GM13977 (cell line): Measurements from ENCODE around the gene BANK1.

Source experiments
- DNase-seq: peaks from one replicate; pipeline ENCODE4 v3.0.0; 2012; ENCODE audit warnings: low spot score
- in situ Hi-C: fragments of 300-500 bp; cut with MboI; formaldehyde crosslinking; loops from one replicate; pipeline ENCODE4 v1.12.0; 2022; ENCODE audit warnings: low sequenced_read_pairs, low pct_unique_long_range_greater_than_20kb, mixed read lengths, inconsistent platforms; ENCODE audit not compliant: unreplicated experiment
- TF ChIP-seq, protein P1 (sequence below): IDR thresholded peaks from 2 replicates; pipeline ENCODE4 v1.5.1; 2012; ENCODE audit warnings: mild to moderate bottlenecking, control low read depth; ENCODE audit not compliant: insufficient read depth; ENCODE audit errors: extremely low read depth, missing control alignments

BANK1 gene

GRCh38 chr4:101948055-101948454 lies 157.5 kb downstream of the BANK1 start:
- no peak for DNase-seq
- in situ Hi-C loops = no loop called here
- TF ChIP-seq, protein P1, sequence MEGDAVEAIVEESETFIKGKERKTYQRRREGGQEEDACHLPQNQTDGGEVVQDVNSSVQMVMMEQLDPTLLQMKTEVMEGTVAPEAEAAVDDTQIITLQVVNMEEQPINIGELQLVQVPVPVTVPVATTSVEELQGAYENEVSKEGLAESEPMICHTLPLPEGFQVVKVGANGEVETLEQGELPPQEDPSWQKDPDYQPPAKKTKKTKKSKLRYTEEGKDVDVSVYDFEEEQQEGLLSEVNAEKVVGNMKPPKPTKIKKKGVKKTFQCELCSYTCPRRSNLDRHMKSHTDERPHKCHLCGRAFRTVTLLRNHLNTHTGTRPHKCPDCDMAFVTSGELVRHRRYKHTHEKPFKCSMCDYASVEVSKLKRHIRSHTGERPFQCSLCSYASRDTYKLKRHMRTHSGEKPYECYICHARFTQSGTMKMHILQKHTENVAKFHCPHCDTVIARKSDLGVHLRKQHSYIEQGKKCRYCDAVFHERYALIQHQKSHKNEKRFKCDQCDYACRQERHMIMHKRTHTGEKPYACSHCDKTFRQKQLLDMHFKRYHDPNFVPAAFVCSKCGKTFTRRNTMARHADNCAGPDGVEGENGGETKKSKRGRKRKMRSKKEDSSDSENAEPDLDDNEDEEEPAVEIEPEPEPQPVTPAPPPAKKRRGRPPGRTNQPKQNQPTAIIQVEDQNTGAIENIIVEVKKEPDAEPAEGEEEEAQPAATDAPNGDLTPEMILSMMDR = no peak

GRCh38 chr4:101948951-101949350 lies 158.4 kb downstream of the BANK1 start:
- TF ChIP-seq, protein P1 = no peak
- no peak for DNase-seq
- in situ Hi-C loops = no loop called here

DNA sequence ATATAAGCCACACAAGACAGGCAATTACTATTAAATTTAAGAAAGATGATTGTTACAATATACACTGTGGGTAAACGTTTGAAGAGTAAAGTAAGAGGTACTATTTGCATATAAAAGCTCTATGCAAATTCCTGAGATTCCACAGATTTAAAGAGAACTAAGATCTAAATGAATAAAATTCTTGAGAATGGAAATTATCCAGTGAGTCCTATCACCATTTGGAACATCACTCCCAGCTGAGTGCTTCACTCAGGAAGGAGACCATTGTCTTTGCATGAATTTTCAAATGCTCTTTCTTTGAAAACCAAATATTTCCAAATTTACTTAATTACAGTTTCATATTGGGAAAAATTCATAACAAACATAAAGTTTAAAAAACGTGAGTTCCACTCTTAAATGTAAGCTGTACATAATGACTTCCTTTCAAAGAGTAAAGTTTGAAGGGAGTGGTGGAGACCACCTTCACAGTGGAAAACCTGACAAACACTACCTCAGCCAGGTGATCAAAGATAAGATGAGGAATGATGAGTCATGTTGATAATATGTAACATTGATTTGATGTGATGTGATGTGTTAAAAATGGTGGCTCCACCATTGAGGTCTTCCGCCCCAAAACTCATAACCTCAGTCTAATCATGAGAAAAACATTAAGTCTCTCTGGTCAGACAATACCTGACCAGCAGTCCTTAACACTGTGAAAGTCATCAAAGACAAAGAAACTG lies 159.9 kb downstream of the BANK1 start:
- in situ Hi-C loops = no loop called here
- DNase-seq = no peak
- TF ChIP-seq, protein P1 = no peak

DNA sequence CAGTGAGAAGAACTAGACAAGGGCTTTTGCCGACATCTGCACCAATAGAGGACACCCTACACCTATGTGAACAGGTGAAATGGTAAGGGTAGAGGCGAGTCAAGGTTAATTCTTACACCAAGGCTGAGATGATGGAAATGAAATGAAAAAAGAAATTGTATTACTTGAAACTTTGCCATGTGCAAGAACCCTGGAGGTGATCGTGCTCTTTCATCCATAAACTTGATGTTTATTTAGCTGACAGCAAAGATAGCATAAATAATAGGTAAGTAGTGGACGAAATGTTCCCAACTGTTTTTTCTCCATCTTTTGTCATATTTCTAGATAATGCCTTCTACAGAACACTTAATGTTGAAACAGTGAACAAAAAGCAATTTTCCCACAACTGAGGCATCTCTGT lies 162.5 kb downstream of the BANK1 start:
- no peak for DNase-seq
- in situ Hi-C loops = no loop called here
- TF ChIP-seq, protein P1 = no peak

DNA sequence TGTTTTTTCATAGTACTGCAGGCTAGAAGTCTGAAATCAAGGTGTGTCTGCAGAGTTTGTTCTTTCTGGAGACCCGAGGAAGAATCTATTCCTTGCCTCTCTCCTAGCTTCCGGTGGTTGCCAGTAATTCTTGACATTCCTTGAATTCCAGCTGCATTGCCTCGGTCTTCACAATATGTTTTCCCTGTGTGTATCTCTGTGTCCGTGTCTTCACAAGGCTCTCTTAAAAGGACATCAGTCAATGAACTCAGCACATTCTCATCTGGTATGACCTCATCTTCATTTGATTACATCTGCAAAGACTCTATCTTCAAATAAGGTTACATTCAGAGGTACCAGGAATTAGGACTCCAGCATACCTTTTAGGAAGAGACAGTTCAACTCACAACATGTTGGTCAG lies 163.4 kb downstream of the BANK1 start:
- in situ Hi-C loops = no loop called here
- no peak for DNase-seq
- TF ChIP-seq, protein P1 = no peak

DNA sequence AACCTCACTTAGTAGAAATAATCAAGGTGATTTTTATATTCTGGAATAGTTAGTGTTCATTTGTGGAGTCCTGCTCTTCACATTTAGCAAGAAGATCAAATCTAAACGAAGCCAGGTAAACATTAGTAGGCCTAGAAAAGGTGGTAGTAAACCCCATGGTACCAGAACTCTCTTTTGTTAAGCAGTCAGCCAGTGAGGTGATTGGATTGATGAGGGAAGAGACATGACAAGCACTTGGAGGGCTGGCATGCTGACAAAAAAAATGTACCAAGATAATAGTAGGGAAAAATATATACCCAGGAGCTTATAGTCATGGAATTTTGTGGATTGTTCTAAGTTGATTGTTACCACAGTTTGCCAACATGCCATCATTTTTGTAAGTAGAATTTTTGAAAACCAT lies 163.8 kb downstream of the BANK1 start:
- no peak for DNase-seq
- TF ChIP-seq, protein P1 = no peak
- in situ Hi-C loops = no loop called here
